Central memory CD4-positive, alpha-beta T cell (primary cell): ENCODE measurements around the gene SLC19A2.
A peak's percentile ranks its signal among the peaks of the same experiment; 100 is the strongest.
"Not testable (repeated sequence)": the region's sequence is repeated elsewhere in the genome, so short reads cannot be mapped to it uniquely, and the experiment has no call there.

Experiments
- DNase-seq: peaks from one replicate; pipeline ENCODE4 v3.0.0; 2022

Gene SLC19A2

GRCh38 chr1:169508432-169509338 lies 22.9 kb upstream of the SLC19A2 start:
- DNase-seq: no peak

DNA sequence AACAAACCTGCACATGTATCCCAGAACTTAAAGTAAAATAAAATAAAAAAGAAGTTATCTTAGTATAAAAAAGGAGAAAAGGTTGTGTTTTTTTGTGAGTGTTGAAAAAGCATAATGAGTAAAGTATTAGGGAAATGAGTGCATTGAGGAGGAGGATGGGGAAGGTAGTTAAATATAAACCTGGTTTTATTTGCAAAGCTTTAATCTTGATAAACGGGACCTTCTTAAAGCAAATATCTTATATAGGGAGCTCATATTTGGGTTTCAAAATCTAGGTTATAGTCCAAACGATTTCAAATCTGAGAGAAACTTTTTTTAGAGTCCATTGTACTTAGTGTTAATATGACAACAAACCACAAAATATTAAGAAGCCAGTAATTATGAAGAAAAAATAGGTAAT lies 21.7 kb upstream of the SLC19A2 start:
- no peak for DNase-seq

- not testable (repeated sequence) for DNase-seq
Measured at GRCh38 chr1:169503601-169504000, 17.9 kb upstream of the SLC19A2 start.

DNA sequence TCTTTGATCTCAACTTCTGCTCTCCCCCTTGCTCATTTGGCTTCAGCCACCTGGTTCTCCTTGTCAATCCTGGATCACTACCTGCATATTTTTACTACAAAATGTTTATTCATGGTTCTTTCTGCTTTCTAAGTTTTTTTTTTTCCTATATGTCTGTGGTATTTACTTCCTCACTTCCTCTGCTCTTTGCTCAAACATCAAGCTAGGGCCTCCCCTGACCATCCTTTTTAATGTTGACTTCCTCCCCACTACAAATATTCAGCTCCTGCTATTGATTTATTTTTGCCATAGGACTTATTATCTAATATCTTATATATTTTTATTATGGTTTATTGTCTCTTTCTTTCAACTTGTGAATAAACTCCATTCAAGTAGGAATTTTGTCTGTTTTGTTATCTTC lies 14.1 kb upstream of the SLC19A2 start:
- DNase-seq: no peak

DNA sequence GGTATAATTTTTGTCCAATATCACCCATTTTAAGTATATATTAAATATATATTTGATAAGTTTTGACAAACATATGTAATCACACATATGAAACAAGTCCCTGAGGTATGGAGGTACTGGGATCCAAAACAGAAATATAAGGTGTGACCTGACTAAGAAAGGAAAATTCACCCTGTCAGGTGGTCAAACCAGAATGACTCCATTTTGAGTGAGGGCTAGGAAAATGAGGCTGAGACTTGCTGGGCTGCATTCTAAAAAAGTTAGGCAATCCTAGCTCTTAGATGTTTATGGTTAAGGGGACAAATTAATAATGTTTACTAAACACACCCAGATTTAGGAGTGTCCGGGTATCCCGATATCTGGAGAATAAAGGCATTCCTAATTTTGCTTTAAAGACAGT lies 11.6 kb upstream of the SLC19A2 start:
- DNase-seq: no peak

- DNase-seq: no peak
Measured at GRCh38 chr1:169495916-169496315, 10.2 kb upstream of the SLC19A2 start.

DNA sequence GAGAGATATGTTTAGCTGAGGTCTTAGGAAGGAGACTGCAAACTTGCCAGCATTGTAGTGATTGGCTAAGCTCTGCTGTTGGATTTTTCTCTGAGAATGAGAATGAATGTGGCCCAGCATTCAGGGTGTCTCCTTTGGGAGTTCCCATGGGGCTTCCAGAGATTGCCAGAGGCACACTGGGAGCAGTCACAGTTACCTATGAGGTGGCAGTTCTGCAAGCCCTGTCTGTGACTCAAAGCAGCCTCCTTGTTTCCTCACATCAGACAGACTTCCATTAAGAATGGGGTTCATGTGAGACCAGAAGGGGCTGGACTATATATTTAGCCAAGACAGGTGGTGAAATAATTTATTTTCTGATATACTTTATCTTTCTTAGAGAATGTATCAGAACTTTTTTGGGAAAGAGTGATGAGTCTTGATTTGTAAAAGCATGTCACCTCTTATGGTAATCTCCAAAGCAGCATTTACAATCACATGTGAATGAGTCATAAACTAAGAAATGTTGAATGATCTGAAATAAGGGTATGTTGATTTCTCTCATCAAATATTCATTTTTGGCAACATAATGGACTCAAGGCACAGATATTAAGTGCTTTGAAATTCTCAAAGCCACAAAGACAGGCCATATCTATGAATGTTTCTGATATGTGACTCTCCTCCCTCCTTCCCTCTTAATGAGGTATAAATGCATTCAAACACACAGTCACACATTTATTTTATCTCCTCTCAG lies 9.5 kb upstream of the SLC19A2 start:
- DNase-seq: no peak

DNA sequence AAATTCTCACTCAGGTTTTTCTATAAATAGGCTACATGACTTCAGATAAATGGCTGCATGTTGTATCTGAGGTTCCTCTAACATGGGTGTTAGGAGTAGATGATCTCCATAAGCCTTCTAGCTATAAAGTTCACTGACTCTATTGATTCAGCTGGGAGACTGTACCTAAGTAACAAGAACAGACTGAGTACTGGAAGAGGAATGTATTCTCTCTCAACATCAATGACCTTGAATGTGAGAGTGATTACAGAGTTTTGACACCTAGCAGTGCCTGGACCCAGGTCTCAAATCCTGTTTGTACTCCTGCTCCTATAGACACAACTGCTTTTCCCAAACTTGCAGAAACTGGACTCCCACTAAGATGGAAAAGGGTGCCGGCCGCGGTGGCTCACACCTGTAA lies 8.6 kb upstream of the SLC19A2 start:
- DNase-seq: no peak

DNA sequence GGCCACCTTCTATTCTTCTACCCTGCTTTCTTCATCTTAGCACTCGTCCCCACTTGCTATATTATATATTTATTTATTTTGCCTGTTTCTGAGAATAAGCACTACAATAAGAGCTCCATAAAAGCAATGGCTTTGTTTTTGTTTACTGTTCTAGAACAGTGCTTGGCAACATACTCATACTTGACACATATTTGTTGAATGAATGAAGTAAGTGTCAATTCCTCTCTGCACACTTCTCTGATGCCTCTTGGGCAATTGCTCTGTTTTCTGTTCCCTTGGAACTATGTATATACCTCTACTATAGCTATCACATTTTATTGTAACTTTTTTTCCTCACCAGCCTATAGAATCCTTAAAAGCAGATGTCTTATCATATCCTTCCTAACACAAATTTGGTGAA lies 7.5 kb upstream of the SLC19A2 start:
- no peak for DNase-seq

DNA sequence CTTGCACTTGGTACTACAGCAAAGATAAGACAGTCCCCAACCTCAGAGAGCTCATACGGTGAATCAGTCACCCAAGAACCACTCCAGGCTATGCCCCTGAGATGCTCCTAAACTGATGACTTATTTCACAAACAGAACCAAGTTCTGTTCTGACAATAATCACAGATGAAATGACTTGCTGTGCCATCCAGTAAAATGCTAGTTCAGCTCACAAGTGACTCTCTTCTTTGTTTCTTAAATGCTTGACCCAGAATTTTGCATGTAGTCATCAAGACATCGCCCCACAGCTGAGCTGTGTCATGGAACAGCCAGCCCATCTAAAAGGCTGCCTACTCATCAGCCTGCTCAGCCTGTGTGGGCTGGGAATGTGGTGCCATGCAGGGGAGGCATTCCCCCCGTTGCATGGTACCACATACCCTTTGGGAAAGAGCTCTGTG lies 6.1 kb upstream of the SLC19A2 start:
- DNase-seq: no peak

DNA sequence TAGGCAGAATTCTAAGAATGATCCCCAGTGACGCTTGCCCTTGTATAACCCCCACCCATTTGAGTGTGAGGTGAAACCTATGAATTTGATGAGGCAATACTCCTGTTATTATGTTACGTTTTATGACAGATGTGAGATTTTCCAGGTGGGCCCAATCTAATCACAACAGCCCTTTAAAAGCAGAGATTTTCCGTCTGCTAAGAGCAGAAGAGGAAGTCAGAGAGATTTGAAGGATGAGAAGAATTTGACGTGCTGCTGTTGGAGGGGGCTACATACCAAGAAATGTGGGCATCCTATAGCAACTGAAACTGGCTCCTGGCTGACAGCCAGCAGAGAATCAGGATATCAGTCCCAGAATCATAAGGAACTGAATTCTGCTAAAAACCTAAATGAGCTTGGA lies 2.4 kb upstream of the SLC19A2 start:
- no peak for DNase-seq

- no peak for DNase-seq
Measured at GRCh38 chr1:169487561-169487960, 1.8 kb upstream of the SLC19A2 start.

DNA sequence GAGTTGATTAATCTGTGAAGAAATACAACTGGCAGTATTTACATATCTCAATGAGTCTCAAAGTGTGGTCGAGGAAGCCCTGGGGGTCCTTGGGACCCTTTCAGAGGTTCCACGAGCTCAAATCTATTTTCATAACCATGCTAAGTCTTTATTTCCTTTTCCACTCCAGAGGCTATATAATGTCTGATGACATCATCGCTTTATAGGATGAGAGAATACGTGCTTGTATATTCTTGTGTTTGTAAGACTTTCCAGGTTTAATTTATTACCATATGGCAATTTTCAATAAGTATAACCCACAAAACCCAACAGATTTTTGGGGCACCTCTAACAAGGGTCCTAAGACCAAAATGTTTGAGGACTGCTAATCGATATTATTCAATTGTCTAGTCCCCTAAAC lies 1.4 kb upstream of the SLC19A2 start:
- DNase-seq: no peak

DNA sequence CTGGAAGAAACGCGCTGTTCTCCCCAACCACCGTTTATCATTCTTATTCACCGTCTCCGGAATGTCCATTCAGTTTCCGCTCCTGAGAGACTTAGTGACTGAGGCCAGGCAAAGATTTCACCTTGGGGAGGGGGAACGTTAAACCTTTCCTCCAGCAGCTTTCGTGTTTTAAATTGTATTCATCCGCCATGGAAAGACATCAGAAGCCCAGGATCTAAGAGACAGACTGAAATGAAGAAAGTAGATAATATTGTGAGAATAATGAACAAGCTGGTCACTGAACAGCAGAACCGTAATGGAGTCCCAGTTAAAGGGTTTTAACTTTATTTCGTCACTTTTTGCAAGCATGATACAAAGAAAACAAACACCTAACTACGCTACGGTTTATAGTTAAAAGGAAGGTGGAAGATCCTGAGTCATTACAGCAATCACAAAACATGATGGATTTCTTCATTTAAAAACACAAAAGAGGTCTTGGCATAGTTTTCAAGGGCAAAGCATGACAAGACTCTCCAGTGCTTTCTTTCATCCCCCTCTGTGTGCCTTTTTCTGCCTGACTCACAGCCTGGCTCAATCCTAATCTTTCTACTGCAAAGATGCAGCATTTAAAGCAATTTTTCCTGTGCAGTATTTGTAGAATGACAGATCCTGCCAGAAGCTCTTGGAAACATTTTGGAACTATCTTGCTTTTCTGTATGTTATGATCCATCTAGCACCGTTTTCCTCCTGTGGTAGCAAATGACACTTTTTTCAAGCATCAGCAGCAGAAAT lies 722 bp upstream of the SLC19A2 start:
- DNase-seq: no peak

GRCh38 chr1:169484683-169485430 lies 887 bp downstream of the SLC19A2 start:
- peak; percentile 23 for DNase-seq

DNA sequence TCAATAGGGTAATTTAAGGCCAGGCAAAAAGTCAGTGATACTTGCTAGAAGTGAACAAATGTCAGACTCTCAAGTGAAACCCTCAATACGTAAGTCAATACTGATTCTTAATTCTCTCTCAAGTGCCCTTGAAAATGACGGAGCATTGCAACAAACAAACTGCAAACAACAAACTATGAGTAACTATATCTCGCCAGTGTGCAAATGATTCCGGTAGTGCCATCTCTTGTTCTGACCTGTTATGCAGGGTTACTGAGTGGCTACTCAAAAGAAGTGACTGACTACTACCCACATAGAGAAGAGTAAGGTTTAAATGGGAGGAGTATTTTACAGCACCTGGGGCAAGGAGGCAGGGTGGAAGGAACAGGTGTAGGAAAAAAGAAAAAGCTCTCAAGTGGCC lies 1.6 kb downstream of the SLC19A2 start:
- no peak for DNase-seq

DNA sequence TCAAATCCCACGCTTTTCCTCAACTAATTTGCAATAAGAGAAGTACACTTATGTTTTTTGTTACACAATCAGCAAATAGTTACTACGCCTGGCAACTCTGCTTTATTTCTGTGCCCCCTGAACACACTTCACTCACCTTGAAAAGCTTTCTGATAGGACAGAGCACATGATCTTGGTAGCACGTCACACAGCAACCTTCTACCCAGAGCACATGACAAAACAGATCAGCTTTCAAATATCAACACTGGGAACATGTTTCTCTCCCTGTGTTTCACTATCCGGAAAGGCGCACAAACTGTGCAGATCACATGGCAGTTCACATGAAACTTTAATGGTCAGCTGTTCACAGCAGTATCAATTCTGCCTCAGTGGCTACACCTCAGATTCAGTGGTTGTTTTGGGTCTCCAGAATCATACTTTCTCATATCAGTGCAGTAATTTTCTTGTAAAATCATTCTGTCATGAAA lies 2.2 kb downstream of the SLC19A2 start:
- no peak for DNase-seq

- no peak for DNase-seq
Measured at GRCh38 chr1:169479363-169480066, 6.2 kb downstream of the SLC19A2 start.

- no peak for DNase-seq
Measured at GRCh38 chr1:169478094-169478672, 7.6 kb downstream of the SLC19A2 start.

GRCh38 chr1:169475806-169476387 lies 9.8 kb downstream of the SLC19A2 start:
- DNase-seq: no peak
